GM21528 (cell line): ENCODE data around the gene TMEM126A.
"Not testable (repeated sequence)": the region's sequence is repeated elsewhere in the genome, so short reads cannot be mapped to it uniquely, and the experiment has no call there.

Experiments
- ATAC-seq: cut with Tn5 transposase; IDR thresholded peaks from one replicate; pipeline ENCODE4 v1.9.1; 2021; ENCODE audit warnings: mild to moderate bottlenecking, moderate library complexity; ENCODE audit not compliant: unreplicated experiment, low FRiP score

The TMEM126A gene

DNA sequence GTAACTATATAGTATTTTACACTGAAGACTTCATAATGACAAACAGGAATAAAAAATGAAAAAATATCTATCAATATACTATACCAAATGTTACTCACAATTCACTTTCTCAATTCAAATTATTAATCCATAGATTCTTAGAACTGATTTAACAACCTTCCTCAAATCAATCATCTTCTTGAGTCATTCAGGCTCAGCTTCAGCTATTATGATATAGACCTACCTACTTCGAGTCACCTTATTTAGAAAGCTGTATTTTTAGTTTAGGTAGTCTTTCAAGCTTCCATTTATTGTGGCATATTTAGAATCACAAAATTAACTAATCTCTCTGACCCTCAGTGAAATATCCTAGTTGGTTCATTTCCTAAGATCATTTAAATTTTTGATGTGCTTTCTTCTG is 9.0 kb downstream of the TMEM126A start:
- ATAC-seq = no peak

GRCh38 chr11:85658180-85658579 is 10.4 kb downstream of the TMEM126A start:
- ATAC-seq = no peak

DNA sequence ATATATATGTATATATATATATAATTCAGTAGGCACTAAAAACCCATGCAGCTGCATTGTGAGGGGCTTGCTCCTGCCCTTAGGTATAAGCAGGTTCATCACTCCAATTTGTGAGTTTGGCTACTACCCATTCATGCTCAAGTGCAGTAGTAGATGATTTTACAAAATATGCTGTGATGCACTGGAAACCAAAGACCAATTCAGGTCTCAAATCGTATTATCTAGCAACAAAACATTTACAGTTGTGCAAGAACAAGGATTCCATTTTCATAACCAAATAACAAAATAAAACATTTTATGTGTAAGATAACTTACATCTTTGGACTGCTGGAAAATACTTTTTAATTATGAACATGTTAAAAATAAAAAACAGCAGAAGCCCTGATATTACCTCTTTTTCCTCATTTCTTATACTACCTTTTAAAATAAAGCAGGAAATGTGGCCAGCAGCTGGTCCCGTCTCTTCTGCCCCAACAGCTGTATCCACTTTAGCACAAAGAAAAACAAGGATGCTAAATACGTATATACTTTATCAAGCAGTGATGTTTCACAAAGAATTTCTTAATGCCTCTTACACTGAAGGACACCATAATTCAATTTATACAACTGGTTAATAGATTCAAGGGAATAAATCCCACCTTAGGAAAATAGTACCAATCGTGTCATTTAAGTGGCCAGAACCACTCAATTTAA is 14.4 kb downstream of the TMEM126A start:
- no peak for ATAC-seq

- no peak for ATAC-seq
Measured at GRCh38 chr11:85663080-85663752, 15.4 kb downstream of the TMEM126A start.

DNA sequence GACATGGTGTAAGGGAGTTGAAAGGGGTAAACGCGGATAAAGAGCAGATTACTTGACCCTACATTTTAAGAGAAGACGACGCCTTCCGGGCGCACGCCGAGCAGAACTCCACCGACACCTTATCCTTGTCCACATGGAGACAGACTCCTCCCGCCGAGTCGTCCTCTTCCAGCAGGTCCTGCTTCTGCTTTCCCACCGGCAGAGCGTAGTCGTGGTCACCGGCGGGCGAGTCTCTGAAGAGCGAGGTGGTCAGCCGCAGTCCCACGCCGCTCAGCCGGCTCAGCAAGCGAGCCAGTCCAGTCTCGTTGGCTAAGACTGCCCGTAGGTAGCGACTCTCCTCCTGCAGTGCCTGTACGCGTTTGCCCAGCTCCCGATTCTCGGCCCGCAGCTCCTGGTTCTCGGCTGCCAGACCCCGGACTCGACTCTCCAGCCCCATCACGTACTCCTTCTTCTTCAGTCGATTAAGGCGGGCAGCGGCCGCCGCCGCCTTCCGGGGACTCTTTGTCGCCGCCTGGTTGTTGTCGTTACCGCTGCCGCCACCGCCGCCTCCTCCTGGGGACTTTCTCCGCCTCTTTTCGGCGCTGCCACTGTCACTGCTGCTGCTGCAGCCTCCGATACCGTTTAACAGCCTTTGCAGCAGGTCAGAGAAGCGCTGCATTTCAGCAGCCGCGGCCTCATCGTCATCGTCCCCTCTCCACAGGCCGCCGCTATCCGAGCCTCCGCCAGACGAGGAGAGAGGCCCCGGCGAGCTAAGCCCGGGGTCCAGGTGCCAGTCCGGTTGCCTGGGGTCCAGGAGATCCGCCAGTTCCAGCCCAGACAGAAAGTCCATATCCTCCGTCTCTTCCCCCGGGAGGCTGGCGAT is 16.2 kb downstream of the TMEM126A start:
- peak; percentile 75 for ATAC-seq

- ATAC-seq = peak; percentile 94
Measured at GRCh38 chr11:85664615-85665481, 17.1 kb downstream of the TMEM126A start, which contains the start of gene CREBZF. Gene CREBZF (minus strand): TSS chr11:85665129. CDS start chr11:85664875, 254 bp downstream.

GRCh38 chr11:85665733-85666132 is 18.0 kb downstream of the TMEM126A start:
- ATAC-seq = no peak

DNA sequence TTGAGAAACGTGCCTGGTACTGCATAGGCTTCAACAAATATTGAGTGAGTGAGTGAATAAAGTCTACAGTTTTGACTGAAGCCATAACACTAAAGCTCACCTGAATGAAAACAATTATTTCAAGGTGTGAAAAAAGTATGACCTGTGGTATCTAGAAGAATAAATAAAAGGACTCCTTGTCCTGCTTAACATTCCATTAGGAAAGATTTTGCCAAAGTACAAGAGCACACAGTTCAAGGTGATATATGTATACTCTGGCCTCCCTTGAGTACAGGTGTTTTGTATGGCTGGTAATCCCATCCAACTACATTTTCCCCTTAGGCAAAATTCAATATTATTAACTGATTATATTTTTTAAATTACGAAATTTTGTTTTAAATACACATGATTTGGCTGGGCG is 18.9 kb downstream of the TMEM126A start:
- no peak for ATAC-seq

GRCh38 chr11:85668157-85668556 is 20.4 kb downstream of the TMEM126A start:
- ATAC-seq = no peak

GRCh38 chr11:85670949-85671663 is 23.3 kb downstream of the TMEM126A start:
- not testable (repeated sequence) for ATAC-seq

- no peak for ATAC-seq
Measured at GRCh38 chr11:85672105-85672902, 24.5 kb downstream of the TMEM126A start.

- ATAC-seq = no peak
Measured at GRCh38 chr11:85673393-85673792, 25.6 kb downstream of the TMEM126A start.

DNA sequence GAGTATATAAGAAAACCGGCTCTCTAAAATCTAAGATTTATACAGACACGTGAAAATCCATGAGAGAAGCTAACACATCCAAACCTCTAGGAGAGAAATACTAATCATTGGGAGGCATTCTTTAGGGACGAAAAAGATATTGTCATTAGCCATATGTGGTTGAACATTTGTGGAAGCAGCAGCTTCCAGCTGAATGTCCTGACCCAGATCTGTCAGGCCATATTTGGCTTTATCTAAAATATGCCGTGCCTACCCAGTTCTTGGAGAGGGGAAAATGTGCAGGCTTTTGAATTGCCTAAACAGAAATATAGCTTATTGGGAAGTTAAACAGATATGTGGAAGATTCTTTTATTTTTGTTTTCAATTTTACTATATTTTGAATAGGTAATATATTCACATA is 31.8 kb downstream of the TMEM126A start:
- ATAC-seq = no peak

DNA sequence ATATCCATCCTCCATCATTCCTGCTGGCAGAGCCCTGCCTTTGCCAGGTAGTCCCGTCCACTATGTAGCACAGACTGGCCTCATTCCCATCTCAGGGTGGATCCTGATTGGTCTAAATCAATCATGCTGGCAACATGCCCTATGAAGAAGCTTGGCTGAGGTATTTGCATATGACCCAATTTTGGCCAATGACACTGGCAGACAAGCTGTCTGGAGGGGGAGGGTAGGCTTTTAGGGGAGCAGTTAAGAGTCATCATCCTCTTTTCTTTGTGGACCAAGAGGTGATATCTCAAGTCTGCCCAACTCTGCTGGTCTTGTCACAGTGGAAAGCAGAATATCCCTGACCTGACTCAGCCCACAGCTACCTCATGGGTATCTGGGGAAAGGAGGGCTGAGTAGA is 33.1 kb downstream of the TMEM126A start:
- no peak for ATAC-seq

DNA sequence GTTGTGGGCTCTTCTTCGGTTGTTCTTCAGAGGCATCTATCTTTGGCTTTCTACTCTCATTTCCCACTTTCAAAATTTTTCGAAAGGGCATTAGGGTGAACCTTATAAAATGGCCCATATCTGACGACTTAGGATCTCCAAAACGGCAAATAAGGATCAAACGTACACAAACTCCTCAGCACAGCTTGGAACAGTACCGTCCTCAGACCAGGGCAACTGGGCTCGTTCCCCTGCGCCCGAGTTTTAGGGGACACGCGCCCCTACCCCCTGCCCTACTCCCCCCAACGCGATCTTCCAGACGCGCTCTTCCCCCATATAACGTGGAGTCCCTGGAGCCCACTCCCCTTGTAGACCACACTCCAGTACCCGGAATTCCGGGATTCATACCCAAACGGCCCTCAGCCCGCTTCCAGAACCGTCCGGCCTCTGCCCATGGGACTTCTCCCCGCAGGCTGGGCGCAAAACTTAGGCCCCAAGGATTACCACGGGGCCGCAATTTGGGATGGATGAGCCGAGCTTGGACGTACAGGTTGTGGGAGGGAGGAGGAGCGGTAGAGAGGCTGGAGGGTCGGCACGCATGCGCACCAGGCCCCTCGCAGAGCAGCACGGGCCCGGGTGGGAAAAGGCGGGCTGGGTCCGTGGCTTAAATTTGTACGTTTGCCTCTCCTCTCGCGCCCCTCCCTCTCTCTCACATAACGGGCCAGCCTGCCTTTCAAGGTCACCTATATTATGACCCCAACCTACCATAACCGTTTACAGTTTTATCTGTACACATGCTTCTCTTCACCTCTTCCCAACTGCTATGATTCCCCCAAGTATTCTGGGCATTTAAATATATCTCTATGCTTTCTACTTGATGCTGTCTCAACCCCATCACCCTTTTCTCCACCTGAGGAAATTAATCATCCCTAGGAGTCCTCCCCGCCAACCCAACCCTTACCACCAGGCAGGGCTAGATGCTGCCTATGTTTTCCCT is 34.9 kb downstream of the TMEM126A start:
- peak; percentile 64 for ATAC-seq

DNA sequence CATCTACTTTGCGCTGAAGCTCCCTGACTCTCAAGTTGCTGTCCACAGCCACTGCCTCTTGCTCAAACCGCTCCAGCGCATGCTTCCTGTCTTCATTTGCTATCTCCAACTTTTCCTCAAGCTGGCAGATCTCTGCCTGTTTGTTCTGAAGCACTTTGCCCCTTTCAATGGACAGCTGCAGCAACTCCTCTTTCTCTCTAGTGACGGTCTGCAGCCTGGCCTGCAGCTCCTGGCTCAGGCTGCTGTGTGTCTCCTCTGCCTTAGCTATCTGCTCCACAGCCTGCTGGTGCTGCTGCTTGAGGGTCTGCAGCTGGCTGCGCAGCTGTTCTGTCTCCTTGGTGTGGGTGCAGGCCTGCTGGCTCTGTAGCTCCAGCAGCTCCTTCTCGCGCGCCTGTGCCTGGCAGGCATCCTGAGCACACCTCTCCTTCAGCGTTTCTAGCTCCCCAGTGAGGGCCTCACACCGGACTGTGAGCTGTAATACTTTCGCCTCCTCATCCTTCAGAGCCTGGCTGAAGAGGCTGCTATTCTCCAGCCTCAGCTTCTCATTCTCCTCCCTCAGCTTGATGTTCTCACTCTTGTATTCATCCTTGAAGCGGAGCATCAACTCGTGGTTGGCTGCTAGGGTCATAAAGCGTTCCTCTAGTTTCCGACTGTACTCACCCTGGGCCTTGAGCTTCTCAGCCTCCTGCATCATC is 37.5 kb downstream of the TMEM126A start:
- ATAC-seq = no peak

DNA sequence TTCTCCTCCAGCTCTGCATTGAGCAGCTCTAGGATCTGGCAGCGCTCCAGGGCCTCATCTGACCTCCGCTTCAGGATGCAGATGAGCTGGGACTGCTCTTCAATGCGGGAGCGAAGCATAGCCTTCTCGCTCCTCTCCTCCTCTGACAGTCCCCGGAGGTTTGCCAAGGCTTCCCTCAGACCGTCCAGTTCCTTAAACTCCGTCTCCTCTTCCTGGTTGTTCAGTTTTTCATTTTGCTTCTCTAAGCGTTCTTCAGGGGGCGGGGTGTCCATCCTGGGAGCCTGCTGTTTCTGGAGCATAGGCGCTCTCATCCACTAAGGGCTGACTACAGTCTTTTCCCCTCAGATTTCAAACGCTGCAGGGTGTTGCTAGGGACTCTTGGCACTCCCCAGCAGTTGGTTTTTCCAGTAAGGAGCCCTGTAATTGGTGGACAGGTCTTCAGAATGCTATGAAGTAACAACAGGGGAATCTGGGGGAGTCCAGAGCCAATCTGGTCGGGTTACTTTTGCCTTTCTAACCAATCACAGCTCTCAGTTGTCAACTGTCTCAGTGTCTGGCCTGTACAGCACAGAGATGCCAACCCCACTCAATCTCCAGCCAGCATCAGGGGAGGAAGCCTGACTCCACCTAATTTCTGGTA is 38.2 kb downstream of the TMEM126A start, which contains the start of gene CCDC89:
Gene CCDC89, minus strand, starts transcription at position 376 of the 640 bp plus-strand sequence. Its CDS starts 65 bp downstream, at position 311.
- ATAC-seq = no peak
